Camera-type eye (tissue), 1 donor: Measurements from ENCODE around the gene HDAC7. TPM values are rescaled to one million over a fixed set of nuclear protein-coding genes. Genes with fewer than 3 reads are reported as not detected.

Source experiments
- total RNA-seq: library from RNA; depleted of rRNA; stranded (reverse); fragments of >200 nt; gene quantifications from one replicate; pipeline ENCODE4 v1.2.3, GENCODE V29; 2014

The HDAC7 gene
- 35.2 TPM for total RNA-seq

GRCh38 chr12:47819896-47820630 is at the start of gene HDAC7:
Gene HDAC7, minus strand, starts transcription at chr12:47819903. Its CDS starts 118 bp downstream, at chr12:47819785.

GRCh38 chr12:47773062-47773857 is 46.4 kb downstream of the HDAC7 start, which contains the start of gene SLC48A1:
Gene SLC48A1, plus strand, starts transcription at chr12:47773238. Its CDS starts 67 bp downstream, at chr12:47773305.

GRCh38 chr12:47758834-47759690 is 60.6 kb downstream of the HDAC7 start, which contains the start of gene RAPGEF3:
Gene RAPGEF3, minus strand, starts transcription at chr12:47758880. Its CDS starts 324 bp downstream, at chr12:47758556.

Other genes with a start within 250 kb of the HDAC7 start
- gene RPAP3, start 113.9 kb downstream of the HDAC7 start, total RNA-seq: 29.0 TPM
- 1.4 TPM for gene ENDOU, start 94.4 kb downstream of the HDAC7 start, total RNA-seq
- 13.6 TPM for gene RAPGEF3, start 61.0 kb downstream of the HDAC7 start, total RNA-seq
- 17.2 TPM for gene SLC48A1, start 46.7 kb downstream of the HDAC7 start, total RNA-seq
- gene VDR, start 85.1 kb upstream of the HDAC7 start, total RNA-seq: 0.88 TPM
- gene TMEM106C, start 143.7 kb upstream of the HDAC7 start, total RNA-seq: 108 TPM
- gene COL2A1, start 184.6 kb upstream of the HDAC7 start, total RNA-seq: 150 TPM